Neuron (in vitro differentiated cells): ENCODE data around the gene IL15RA.
"Not testable (repeated sequence)": the region's sequence is repeated elsewhere in the genome, so short reads cannot be mapped to it uniquely, and the experiment has no call there.

Experiments used
- H2AFZ ChIP-seq: one replicate; pipeline ENCODE4 v1.6.1; 2013; ENCODE audit warnings: low read depth, mild to moderate bottlenecking, inconsistent platforms, low read length, moderate library complexity
- H3K27me3 ChIP-seq: one replicate; pipeline ENCODE4 v1.6.1; 2013; ENCODE audit warnings: low read length; ENCODE audit not compliant: insufficient read depth
- H3K36me3 ChIP-seq: one replicate; pipeline ENCODE4 v1.6.1; 2013; ENCODE audit warnings: low read length; ENCODE audit not compliant: insufficient read depth
- H3K4me1 ChIP-seq: one replicate; pipeline ENCODE4 v1.6.1; 2013; ENCODE audit warnings: low read length; ENCODE audit not compliant: insufficient read depth
- H3K4me3 ChIP-seq: 2 replicates; pipeline ENCODE4 v1.5.1; 2013; ENCODE audit warnings: mild to moderate bottlenecking, low read length, moderate library complexity
- H3K9me3 ChIP-seq: one replicate; pipeline ENCODE4 v1.6.1; 2013; ENCODE audit warnings: low read length

Gene IL15RA

GRCh38 chr10:5949009-5949759 lies 28.2 kb downstream of the IL15RA start:
- Histone ChIP-seq H3K4me3 (no peak overlapping the region), H3K27me3 (peaks cover 24% of the 10 kb centered on the region), H3K9me3 (no peaks in the 10 kb centered on the region), H3K4me1 (peaks cover 2% of the 10 kb centered on the region), H2AFZ (no peak overlapping the region), H3K36me3 (no peaks in the 10 kb centered on the region)

GRCh38 chr10:5948208-5948585 lies 29.1 kb downstream of the IL15RA start:
- Histone ChIP-seq H3K27me3 (peaks cover 17% of the 10 kb centered on the region), H3K4me1 (peaks cover 2% of the 10 kb centered on the region), H3K36me3 (no peaks in the 10 kb centered on the region), H3K9me3 (no peaks in the 10 kb centered on the region), H2AFZ (no peak overlapping the region), H3K4me3 (no peak overlapping the region)

- Histone ChIP-seq H3K4me3 (no peak overlapping the region), H3K4me1 (no peaks in the 10 kb centered on the region), H3K9me3 (no peaks in the 10 kb centered on the region), H3K36me3 (no peaks in the 10 kb centered on the region), H3K27me3 (peaks cover 11% of the 10 kb centered on the region), H2AFZ (no peak overlapping the region)
These were observed 29.7 kb downstream of the IL15RA start for GRCh38 chr10:5947471-5948207.

- no peaks in the 10 kb centered on the region for H3K9me3 ChIP-seq
- H3K4me3 ChIP-seq, result no peak overlapping the region
- no peaks in the 10 kb centered on the region for H3K36me3 ChIP-seq
- peaks cover 4% of the 10 kb centered on the region for H3K27me3 ChIP-seq
- H2AFZ ChIP-seq, result no peak overlapping the region
- H3K4me1 ChIP-seq, result no peaks in the 10 kb centered on the region
These were observed 30.6 kb downstream of the IL15RA start for GRCh38 chr10:5946786-5947185.

GRCh38 chr10:5946419-5946775 lies 30.9 kb downstream of the IL15RA start:
- not testable (repeated sequence) for H3K4me3 ChIP-seq, H3K27me3 ChIP-seq, H3K4me1 ChIP-seq, H2AFZ ChIP-seq, H3K36me3 ChIP-seq, H3K9me3 ChIP-seq

GRCh38 chr10:5945561-5946418 lies 31.6 kb downstream of the IL15RA start:
- Histone ChIP-seq H2AFZ (no peak overlapping the region), H3K27me3 (peaks cover 3% of the 10 kb centered on the region), H3K36me3 (no peaks in the 10 kb centered on the region), H3K4me1 (no peaks in the 10 kb centered on the region), H3K9me3 (no peaks in the 10 kb centered on the region), H3K4me3 (no peak overlapping the region)

GRCh38 chr10:5945190-5945509 lies 32.2 kb downstream of the IL15RA start:
- H3K4me3 ChIP-seq, result no peak overlapping the region
- H3K36me3 ChIP-seq, result no peaks in the 10 kb centered on the region
- no peaks in the 10 kb centered on the region for H3K9me3 ChIP-seq
- H3K27me3 ChIP-seq, result peaks cover 3% of the 10 kb centered on the region
- H3K4me1 ChIP-seq, result no peaks in the 10 kb centered on the region
- H2AFZ ChIP-seq, result no peak overlapping the region

- no peaks in the 10 kb centered on the region for H3K4me1 ChIP-seq
- no peaks in the 10 kb centered on the region for H3K9me3 ChIP-seq
- no peak overlapping the region for H3K4me3 ChIP-seq
- H3K36me3 ChIP-seq, result no peaks in the 10 kb centered on the region
- no peak overlapping the region for H2AFZ ChIP-seq
- peaks cover 3% of the 10 kb centered on the region for H3K27me3 ChIP-seq
These were observed 32.8 kb downstream of the IL15RA start for GRCh38 chr10:5944389-5945189.

GRCh38 chr10:5943536-5943935 lies 33.8 kb downstream of the IL15RA start:
- Histone ChIP-seq H3K9me3 (no peaks in the 10 kb centered on the region), H2AFZ (no peak overlapping the region), H3K36me3 (peaks cover 4% of the 10 kb centered on the region), H3K27me3 (peaks cover 3% of the 10 kb centered on the region), H3K4me1 (no peaks in the 10 kb centered on the region), H3K4me3 (no peak overlapping the region)

GRCh38 chr10:5942474-5942873 lies 34.9 kb downstream of the IL15RA start:
- H3K4me3 ChIP-seq, result no peak overlapping the region
- H2AFZ ChIP-seq, result no peak overlapping the region
- no peaks in the 10 kb centered on the region for H3K4me1 ChIP-seq
- no peaks in the 10 kb centered on the region for H3K9me3 ChIP-seq
- no peaks in the 10 kb centered on the region for H3K27me3 ChIP-seq
- peaks cover 13% of the 10 kb centered on the region for H3K36me3 ChIP-seq

GRCh38 chr10:5942001-5942400 lies 35.3 kb downstream of the IL15RA start:
- Histone ChIP-seq H3K27me3 (no peaks in the 10 kb centered on the region), H3K4me3 (no peak overlapping the region), H2AFZ (no peak overlapping the region), H3K36me3 (peaks cover 18% of the 10 kb centered on the region), H3K9me3 (no peaks in the 10 kb centered on the region), H3K4me1 (no peaks in the 10 kb centered on the region)

GRCh38 chr10:5941579-5941978 lies 35.8 kb downstream of the IL15RA start:
- Histone ChIP-seq H3K4me1 (no peaks in the 10 kb centered on the region), H3K36me3 (peaks cover 22% of the 10 kb centered on the region), H3K27me3 (no peaks in the 10 kb centered on the region), H3K9me3 (no peaks in the 10 kb centered on the region), H3K4me3 (no peak overlapping the region), H2AFZ (no peak overlapping the region)
